ENCODE measurements around the gene PTPRN2.
"Not testable (repeated sequence)": the region's sequence is repeated elsewhere in the genome, so short reads cannot be mapped to it uniquely, and the experiment has no call there.

PTPRN2 gene

GRCh38 chr7:158443688-158444483 lies 143.7 kb downstream of the PTPRN2 start:
- DNase-seq (ENCODE audit: low read depth) = no peak

DNA sequence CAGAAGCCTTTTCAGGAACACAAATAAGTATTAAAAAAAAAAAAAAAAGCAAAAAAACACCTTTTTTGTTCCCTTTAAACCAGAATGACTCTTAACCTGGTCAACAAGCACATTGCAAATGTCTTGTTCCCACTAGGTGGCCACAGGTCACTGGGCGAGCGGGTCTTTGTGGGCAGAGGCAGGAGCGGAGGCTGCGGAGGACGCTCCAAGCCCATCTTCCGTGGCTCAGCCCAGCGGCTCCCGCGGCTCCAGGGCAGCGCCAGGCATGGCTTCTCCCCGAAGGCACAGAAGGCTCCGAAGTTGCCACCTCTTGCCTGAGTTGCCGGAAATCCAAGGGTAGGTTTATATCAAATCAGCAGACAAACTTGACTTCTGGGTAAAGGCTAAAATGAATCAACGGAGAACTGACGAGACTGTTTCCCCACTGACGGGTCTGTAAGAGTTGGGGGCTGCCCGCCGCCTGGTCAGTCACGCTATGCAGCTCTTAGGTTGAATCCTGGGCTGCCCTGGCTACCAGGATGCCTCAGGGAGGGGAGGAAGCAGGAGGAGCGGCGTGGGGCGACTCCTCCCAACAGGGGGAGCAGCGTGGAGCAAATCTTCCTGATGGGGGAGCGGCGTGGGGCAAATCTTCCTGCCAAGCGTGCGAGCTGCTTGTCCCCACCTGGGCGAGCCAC lies 144.5 kb downstream of the PTPRN2 start:
- DNase-seq (ENCODE audit: low read depth) = no peak

DNA sequence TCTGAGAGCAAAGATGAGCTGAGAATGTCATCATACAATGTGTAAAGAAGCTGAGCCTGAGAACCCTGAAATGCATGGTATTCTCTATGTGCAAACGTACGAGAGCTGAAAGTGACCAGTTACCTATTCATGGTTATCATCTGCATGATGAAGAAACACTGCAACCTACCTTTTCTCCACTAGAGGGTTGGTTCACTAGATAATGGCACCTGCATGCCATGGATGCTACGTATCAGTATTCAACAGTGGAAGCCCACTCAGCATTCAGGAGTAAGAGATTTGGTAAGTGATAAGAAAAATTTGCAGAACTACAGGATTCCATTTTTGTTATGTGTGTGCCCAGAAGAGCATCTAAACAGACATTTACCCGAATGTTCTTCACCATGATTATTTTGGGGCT lies 145.4 kb downstream of the PTPRN2 start:
- no peak for DNase-seq (ENCODE audit: low read depth)

GRCh38 chr7:158439035-158439434 lies 148.6 kb downstream of the PTPRN2 start:
- DNase-seq (ENCODE audit: low read depth) = no peak

DNA sequence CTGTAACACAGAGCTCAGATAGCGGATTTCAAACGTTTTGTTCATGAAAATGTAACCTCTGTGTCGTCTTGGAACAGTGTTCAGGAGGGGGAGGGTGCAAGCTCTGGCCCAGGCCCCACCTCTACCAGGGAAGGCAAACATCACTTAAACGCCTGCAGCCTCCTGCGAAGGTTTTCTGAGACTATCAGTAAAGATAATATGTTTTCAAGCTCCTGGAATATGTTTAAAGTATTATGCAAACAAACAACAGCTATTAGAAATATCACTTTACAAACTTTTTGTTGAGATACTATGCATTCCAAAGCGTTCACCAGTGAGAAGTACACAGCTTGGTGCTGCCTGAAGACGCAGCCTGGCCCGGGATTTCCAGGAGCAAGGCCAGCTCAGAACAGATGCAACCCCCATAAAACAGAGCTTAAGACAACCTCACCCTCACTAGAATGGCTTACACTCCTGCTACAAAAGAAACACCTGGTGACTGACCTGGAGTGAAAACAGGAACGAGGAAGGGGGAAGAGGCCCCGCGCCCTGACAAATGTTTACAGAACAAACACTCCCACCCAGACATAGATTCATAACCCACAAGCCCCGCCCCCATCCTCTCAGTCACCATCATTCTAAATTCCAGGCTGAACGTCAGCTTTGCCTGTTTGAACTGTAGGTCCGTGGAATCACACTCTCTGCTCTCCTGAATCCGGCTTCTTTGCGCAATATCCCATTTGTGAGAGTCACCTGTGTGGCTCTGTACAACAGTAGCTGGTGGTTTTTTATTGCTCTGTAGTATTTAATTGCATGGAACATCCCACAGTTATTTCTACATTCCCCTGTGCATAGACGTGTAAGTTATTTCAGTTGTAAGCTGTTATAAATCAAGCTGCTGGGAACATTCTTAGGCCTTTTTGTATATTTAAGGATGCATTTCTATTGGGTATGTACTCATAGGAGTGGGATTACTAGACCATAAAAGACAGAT lies 155.0 kb downstream of the PTPRN2 start:
- DNase-seq (ENCODE audit: low read depth) = no peak

GRCh38 chr7:158431941-158432347 lies 155.7 kb downstream of the PTPRN2 start:
- no peak for DNase-seq (ENCODE audit: low read depth)

DNA sequence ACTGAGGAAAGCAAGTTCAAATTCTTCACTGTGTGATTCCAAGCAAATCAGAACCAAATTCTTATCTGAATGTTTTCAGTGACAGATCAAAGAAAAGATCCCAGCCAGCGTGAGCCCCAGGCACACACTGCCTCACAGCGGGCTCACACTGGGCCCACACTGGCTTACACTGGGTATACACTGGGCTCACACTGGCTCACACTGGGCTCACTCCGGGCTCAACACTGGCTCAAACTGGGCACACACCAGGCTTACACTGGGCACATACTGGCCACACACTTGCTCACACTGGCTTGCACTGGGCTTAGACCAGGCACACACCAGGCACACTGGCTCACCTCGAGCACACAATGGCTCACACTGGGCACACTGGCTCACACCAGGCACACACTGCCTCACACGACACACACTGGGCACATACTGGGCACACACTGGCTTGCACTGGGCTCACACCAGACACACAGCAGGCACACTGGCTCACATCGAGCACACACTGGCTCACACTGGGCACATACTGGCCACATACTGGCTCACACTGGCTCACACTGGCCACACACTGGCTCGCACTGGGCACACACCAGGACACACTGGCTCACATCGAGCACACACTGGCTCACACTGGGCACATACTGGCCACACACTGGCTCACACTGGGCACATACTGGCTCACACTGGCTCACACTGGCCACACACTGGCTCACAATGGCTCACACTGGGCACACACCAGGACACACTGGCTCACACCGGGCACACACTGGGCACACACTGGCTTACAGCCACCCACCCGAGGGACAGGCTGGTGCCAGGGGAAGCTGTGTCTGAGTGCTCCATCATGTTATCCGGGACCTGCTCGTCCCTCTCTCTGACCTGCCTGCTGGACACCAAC lies 156.3 kb downstream of the PTPRN2 start:
- no peak for DNase-seq (ENCODE audit: low read depth)

DNA sequence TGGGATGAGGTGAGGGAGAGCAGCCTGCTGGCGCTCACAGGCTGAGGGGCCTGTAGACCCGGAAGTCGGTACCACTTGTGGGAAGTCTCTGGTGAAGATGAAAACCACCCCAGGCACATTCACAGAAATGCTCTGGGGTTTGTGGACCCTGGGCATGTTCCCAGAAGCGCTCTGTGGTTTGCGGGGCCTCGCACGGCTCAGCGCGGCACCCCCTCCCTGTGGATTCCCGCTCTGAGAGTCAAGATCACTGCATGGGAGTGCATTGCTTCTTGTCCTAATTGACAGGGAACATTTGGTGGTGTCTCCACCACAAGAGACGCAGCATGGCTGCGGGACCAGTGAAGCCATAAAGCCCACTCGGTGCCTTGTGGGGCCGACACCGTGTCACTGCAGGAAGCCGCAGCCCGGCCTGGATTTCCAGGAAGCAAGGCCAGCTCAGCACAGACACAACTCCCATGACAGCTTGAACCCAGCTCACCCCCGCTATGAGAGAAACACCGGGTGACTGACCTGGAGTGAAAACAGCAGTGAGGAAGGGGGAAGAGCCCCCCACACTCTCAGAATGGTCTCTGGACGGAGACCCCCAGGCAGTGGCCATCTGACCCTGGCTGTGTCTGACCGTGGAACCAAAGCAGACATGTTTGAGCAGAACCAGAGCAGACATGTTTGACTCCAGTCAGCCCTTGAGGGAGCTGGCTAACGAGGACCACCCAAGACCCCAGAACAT lies 157.2 kb downstream of the PTPRN2 start:
- DNase-seq (ENCODE audit: low read depth) = no peak

- DNase-seq (ENCODE audit: low read depth) = no peak
Observed at GRCh38 chr7:158428837-158429753, 158.5 kb downstream of the PTPRN2 start.

GRCh38 chr7:158428131-158428836 lies 159.3 kb downstream of the PTPRN2 start:
- DNase-seq (ENCODE audit: low read depth) = no peak

GRCh38 chr7:158425676-158426075 lies 161.9 kb downstream of the PTPRN2 start:
- not testable (repeated sequence) for DNase-seq (ENCODE audit: low read depth)

GRCh38 chr7:158424531-158424930 lies 163.1 kb downstream of the PTPRN2 start:
- DNase-seq (ENCODE audit: low read depth) = no peak

- no peak for DNase-seq (ENCODE audit: low read depth)
Observed at GRCh38 chr7:158424011-158424410, 163.6 kb downstream of the PTPRN2 start.

GRCh38 chr7:158422887-158423560 lies 164.6 kb downstream of the PTPRN2 start:
- no peak for DNase-seq (ENCODE audit: low read depth)

GRCh38 chr7:158422196-158422886 lies 165.3 kb downstream of the PTPRN2 start:
- no peak for DNase-seq (ENCODE audit: low read depth)

- DNase-seq (ENCODE audit: low read depth) = no peak
Observed at GRCh38 chr7:158421361-158421760, 166.3 kb downstream of the PTPRN2 start.

DNA sequence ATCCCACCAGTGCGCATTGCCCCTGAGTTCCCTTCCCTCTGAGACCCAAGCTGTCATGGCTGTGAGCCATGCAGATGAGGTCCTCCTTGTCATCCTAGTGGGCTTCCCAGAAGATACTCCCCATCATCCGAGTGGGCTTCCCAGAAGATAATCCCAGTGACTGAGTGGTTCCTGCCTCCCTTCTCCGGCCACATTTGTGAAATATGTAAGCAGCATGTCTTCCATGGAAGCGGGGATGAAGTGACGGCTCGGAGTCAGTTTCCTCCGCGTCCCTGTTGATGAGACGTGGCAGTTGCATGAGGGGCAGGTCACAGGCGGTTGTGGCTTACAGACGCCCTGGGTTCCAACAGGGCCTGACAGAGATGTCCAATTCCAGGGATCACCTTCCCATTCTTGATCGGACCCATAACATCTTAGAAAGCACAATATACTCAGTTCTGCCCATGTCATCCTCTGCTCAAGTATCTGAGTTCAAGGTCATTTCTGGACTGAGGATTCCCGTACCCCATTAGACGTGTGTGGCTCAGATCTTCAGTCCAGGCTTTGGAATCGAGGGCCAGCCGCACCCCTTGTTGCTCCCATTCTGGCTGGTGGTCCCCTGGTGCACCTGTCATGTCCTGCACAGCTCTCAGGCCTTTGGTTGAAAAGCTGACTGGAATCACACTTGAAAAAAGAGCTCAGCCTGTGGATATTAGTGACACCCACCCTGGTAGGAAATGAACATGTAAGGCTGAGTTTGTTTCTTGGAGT lies 166.9 kb downstream of the PTPRN2 start:
- no peak for DNase-seq (ENCODE audit: low read depth)
